ENCODE data around the gene GADD45A. TPM values are rescaled to one million over a fixed set of nuclear protein-coding genes. Genes with fewer than 3 reads are reported as not detected.

GADD45A gene, protein sequence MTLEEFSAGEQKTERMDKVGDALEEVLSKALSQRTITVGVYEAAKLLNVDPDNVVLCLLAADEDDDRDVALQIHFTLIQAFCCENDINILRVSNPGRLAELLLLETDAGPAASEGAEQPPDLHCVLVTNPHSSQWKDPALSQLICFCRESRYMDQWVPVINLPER
- 30.8 and 65.2 TPM in 2 replicates for total RNA-seq

GRCh38 chr1:67685067-67685557 is at the start of gene GADD45A:
GADD45A (plus strand) TSS chr1:67685201; CDS start chr1:67685495, 294 bp downstream.

Other genes starting within 250 kb of the GADD45A start
- 90.5 and 245 TPM in 2 replicates for gene GNG12, start 148.3 kb downstream of the GADD45A start, total RNA-seq